A549 treated with RU486 at 1 μM for 4 hours (cell line): ENCODE data around the gene HMGXB3. TPM values are rescaled to one million over a fixed set of nuclear protein-coding genes. Genes with fewer than 3 reads are reported as not detected.

Source experiments
- total RNA-seq: library from RNA; stranded (reverse); fragments of 200-300 nt; extraction: Qiagen RNA extraction; gene quantifications from 5 replicates; pipeline ENCODE4 v1.2.3, GENCODE V29; 2022; ENCODE audit warnings: low read depth

HMGXB3 gene
- 25.2 to 31.7 TPM (median 29.2 TPM) in 5 replicates for total RNA-seq

GRCh38 chr5:150000256-150000989 is at the start of gene HMGXB3, which contains the start of gene TIGD6:
TSS of gene HMGXB3 (plus strand) at chr5:150000739. CDS start at chr5:150004853, 4,114 bp downstream.
TSS of gene TIGD6 (minus strand) at chr5:150000654. CDS start at chr5:149996348, 4,306 bp downstream.

DNA sequence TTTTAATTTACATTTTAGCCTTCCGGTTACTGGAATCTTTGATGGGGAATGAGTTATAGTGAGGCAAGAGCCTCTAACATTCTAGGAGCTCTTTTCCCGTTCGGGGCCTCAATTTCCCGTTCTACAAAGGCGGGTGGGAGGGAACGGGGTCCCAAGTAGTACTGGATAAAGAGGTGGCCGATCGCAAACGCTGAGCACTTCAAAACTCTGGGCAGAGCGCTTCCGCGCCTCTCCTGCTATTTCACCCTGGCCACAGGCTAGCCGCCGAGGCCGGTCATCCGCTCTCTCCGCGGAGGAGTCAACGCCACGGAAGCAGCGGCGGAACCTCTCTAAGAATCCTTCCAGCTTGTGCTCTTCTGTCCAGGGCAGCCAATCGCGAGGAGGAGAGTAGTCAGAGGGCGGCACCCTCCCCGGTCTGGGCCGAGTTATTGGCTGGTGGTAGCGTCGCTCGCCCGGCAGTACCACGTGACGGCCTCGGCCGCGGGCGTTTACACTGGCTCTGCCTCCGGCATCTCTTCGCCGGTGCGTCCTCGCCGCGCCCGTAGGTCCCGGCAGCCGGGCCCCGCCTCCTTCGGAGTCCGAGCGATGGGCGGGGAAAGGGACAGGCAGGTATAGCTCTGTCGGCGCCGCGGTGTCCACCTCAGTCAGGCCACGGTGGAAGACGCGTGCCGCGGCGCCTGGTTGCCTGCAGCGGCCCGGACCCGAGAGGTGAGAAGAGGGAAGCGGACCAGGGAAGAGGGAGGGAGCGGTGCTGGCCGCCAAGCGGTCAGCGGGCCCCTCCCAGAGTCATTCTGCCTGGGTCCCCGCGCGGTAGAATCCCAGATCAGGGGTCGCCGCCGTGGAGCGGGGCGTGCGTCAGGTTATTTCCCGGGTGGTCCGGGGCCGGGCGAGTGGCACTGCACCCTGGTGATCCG is 40.0 kb upstream of the HMGXB3 start, which contains the start of gene SLC26A2:
Gene SLC26A2 (plus strand): TSS at position 487 of the 914 bp plus-strand sequence. CDS start 16,895 bp downstream, outside the sequence.

DNA sequence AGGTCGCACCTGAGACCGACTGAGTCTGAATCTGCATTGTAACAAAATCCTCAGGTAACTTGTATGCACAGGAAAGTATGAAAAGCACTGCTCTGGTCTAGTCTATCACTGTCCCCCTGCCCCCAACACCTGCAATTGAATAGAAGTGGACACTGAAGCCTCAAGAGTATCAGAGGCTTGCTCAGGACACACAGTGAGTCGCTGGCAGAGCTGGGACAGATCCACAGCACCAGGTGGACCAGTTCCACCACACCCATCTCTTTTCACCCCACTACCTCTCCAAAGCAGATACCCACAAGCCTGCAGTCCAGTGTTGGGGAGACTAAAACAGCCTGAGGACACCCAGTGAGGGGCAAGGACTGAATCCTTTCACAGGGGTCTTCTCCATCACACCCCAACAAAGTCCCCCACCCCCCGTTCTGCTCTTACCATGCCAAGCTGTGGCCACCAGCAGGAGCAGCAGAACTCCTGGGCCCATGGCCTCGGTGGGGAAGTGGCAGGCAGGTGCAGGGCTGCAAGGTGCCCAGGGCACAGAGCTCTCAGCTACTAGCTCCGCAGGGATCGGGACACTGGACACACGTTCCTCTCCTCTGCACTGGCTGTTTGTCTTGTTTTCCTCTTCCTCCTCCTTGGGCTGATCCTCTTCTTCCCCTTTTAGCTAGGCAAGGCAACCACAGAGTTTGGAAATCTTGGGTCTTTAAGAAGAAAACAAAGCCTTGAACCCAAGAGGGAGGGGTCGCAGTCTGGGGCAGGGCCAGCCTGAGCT is 85.6 kb downstream of the HMGXB3 start, which contains the start of gene CSF1R:
Gene CSF1R (minus strand): TSS at position 605 of the 766 bp plus-strand sequence. CDS start 127 bp downstream, at position 478.

Other genes with a start within 250 kb of the HMGXB3 start
- 0.07 to 0.18 TPM (median 0.12 TPM) in 5 replicates for gene PDE6A, start 55.9 kb upstream of the HMGXB3 start, total RNA-seq
- 11.5 to 28.7 TPM (median 27.5 TPM) in 5 replicates for gene SLC26A2, start 40.0 kb upstream of the HMGXB3 start, total RNA-seq
- gene TIGD6, start 85 bp upstream of the HMGXB3 start, total RNA-seq = 4.7 to 6.1 TPM (median 5.8 TPM) in 5 replicates
- 0.05 to 0.33 TPM (median 0.21 TPM) in 4 of 5 replicates, not detected in the other for gene CSF1R, start 85.8 kb downstream of the HMGXB3 start, total RNA-seq
- gene PDGFRB, start 155.1 kb downstream of the HMGXB3 start, total RNA-seq = 0.10 to 1.5 TPM (median 0.17 TPM) in 5 replicates
- gene CDX1, start 166.0 kb downstream of the HMGXB3 start, total RNA-seq = not detected in 5 replicates
- 0.03 TPM in 3 of 5 replicates, not detected in the others for gene SLC6A7, start 189.3 kb downstream of the HMGXB3 start, total RNA-seq